ENCODE results near the gene NLRC5. TPM values are rescaled to one million over a fixed set of nuclear protein-coding genes. Genes with fewer than 3 reads are reported as not detected.

Gene NLRC5
- total RNA-seq, 1 experiment from 2014 or later = 0.98 TPM

DNA sequence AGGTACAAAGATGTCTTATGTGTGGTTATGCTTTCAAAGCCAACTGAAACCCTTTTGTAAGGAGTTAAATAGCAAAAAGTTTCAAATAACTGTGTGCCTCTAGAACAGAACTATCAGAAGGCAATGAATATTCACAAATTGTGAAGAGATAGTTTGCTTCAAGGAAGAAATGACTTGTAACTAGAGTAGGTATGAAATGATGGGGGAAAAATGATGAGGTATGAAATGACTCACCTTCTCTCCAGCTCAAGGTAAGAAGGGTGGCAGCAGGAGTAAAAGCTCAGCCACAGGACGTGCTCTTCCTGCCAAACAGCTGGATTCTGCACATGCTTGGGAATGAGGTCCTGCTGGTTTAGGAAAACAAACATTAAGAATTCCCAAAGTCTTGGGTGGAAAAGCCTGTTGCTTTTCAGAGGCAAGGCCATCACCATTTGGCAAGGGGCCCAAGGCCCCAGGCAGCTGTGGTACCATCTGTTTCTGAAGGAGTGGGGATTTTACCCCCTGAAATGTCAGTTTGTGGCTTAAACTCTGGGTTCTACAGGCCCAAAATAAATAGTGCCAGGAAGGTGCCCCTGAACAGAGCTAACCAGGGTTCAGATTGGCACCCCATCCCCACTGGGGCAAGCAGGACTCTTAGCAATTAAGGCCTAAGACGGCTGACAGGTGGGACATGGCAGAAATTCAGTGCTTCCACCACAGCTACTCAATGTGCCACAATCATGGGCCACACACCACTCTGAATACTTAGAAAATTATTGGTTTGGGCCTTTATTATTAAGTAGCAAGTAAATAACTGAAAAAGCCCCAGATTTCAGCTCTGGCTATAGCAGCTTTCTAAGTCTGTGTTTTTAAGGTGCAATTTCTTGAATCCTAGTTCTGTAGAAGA lies 44.2 kb upstream of the NLRC5 start:
- Histone ChIP-seq H3K4me1 (ENCODE audit: insufficient read depth, low read length) (peaks cover 17% of the 10 kb centered on the region), H3K27me3 (ENCODE audit: low read length) (no peaks in the 10 kb centered on the region), H3K27ac (ENCODE audit: low read length) (peak overlapping the region; percentile 23; the same call in 1 of the 2 replicates), H3F3A (ENCODE audit: low read length, unreplicated experiment) (no peaks in the 10 kb centered on the region), H3K79me2 (ENCODE audit: low read length) (no peaks in the 10 kb centered on the region), H3K9me2 (replicated peaks; ENCODE audit: low read length) (no peaks in the 10 kb centered on the region), H3K9me3 (ENCODE audit: low read length) (no peaks in the 10 kb centered on the region), H4K20me1 (ENCODE audit: low read length) (no peaks in the 10 kb centered on the region), H3K4me2 (ENCODE audit: low read length) (no peak overlapping the region), H3K4me3 (ENCODE audit: low read length) (no peak overlapping the region), H3K9ac (ENCODE audit: low read length) (no peak overlapping the region), H2AFZ (ENCODE audit: low read length) (no peak overlapping the region), H3K36me3 (ENCODE audit: low read depth, low read length) (peaks cover 28% of the 10 kb centered on the region)
- ChIA-PET POLR2A (ENCODE audit: unreplicated experiment) (interaction anchor here (0.7 kb wide), 1 partner anchor 14 kb away, joined by 5 read pairs; no protein-coding TSS in a partner anchor), CTCF (no interaction called here)
- no TSS peak for BruUV-seq (replicated peaks)
- intact Hi-C loops (cut with micrococcal nuclease) = loop anchor here (5.0 to 10.0 kb wide), 4 partner anchors 42 to 222 kb away; partner anchors contain the start of genes NLRC5 and SLC12A3
- DNase-seq (peak; percentile 65), ATAC-seq (peak; percentile 29; the same call in 1 of the 2 replicates)
- TF ChIP-seq EZH2phosphoT487 (IDR thresholded peaks at IDR 0.05; ENCODE audit: borderline replicate concordance, low read length) (no peak), EZH2 (IDR thresholded peaks at IDR 0.05; ENCODE audit: low read length, unreplicated experiment) (no peak)
- TF ChIP-seq, protein P1, sequence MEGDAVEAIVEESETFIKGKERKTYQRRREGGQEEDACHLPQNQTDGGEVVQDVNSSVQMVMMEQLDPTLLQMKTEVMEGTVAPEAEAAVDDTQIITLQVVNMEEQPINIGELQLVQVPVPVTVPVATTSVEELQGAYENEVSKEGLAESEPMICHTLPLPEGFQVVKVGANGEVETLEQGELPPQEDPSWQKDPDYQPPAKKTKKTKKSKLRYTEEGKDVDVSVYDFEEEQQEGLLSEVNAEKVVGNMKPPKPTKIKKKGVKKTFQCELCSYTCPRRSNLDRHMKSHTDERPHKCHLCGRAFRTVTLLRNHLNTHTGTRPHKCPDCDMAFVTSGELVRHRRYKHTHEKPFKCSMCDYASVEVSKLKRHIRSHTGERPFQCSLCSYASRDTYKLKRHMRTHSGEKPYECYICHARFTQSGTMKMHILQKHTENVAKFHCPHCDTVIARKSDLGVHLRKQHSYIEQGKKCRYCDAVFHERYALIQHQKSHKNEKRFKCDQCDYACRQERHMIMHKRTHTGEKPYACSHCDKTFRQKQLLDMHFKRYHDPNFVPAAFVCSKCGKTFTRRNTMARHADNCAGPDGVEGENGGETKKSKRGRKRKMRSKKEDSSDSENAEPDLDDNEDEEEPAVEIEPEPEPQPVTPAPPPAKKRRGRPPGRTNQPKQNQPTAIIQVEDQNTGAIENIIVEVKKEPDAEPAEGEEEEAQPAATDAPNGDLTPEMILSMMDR (conservative IDR thresholded peaks at IDR 0.05; ENCODE audit: low read depth, low read length) = no peak

DNA sequence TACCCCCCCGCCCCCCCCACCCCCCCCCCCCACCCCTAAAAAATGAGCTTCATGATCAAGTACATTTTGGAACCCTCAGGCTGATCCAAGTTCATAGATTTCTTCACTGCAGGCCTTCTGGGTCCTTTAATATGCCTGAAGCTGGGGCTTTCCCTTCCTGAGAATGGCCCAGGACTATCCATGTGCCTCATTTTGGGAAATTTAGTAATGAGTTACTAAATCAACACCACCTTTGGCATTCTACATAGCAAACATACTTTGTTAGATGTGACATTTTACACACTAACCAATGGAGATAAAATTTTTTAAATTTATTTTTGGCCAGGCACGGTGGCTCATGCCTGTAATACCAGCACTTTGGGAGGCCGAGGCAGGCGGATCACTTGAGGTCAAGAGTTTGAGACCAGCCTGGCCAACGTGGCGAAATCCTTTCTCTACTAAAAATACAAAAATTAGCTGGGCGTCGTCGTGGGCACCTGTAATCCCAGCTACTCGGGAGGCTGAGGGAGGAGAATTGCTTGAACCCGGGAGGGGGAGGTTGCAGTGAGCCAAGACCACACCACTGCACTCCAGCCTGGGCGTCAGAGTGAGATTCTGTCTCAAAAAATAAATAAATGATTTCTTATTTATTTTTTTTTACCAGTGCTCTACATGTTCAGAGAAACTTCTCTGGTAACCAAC lies 43.4 kb upstream of the NLRC5 start:
- H3K4me1 ChIP-seq (ENCODE audit: insufficient read depth, low read length) = peaks cover 17% of the 10 kb centered on the region
- H3K36me3 ChIP-seq (ENCODE audit: low read depth, low read length) = peaks cover 26% of the 10 kb centered on the region
- ATAC-seq (no peak), DNase-seq (no peak)
- H3K27me3 ChIP-seq (ENCODE audit: low read length) = no peaks in the 10 kb centered on the region
- no peak overlapping the region for H3K4me2 ChIP-seq (ENCODE audit: low read length)
- TF ChIP-seq EZH2phosphoT487 (IDR thresholded peaks at IDR 0.05; ENCODE audit: borderline replicate concordance, low read length) = no peak
- no peak for TF ChIP-seq EZH2 (IDR thresholded peaks at IDR 0.05; ENCODE audit: low read length, unreplicated experiment)
- TF ChIP-seq, protein P1 (conservative IDR thresholded peaks at IDR 0.05; ENCODE audit: low read depth, low read length) = no peak
- H3K27ac ChIP-seq (ENCODE audit: low read length) = no peak overlapping the region
- no peak overlapping the region for H3K4me3 ChIP-seq (ENCODE audit: low read length)
- no peak overlapping the region for H2AFZ ChIP-seq (ENCODE audit: low read length)
- H3K9me3 ChIP-seq (ENCODE audit: low read length) = no peaks in the 10 kb centered on the region
- no TSS peak for BruUV-seq (replicated peaks)
- H3K79me2 ChIP-seq (ENCODE audit: low read length) = no peaks in the 10 kb centered on the region
- no peak overlapping the region for H3K9ac ChIP-seq (ENCODE audit: low read length)
- H3K9me2 ChIP-seq (replicated peaks; ENCODE audit: low read length) = no peaks in the 10 kb centered on the region
- no peaks in the 10 kb centered on the region for H3F3A ChIP-seq (ENCODE audit: low read length, unreplicated experiment)
- no peaks in the 10 kb centered on the region for H4K20me1 ChIP-seq (ENCODE audit: low read length)
- ChIA-PET CTCF (no interaction called here), POLR2A (ENCODE audit: unreplicated experiment) (no interaction called here)
- intact Hi-C loops (cut with micrococcal nuclease) = loop anchor here (5.0 to 10.0 kb wide), 4 partner anchors 41 to 221 kb away; partner anchors contain the start of genes NLRC5 and SLC12A3
